Measurements from ENCODE around the gene CLIC1. TPM values are rescaled to one million over a fixed set of nuclear protein-coding genes. Genes with fewer than 3 reads are reported as not detected.

CLIC1 gene
- total RNA-seq, 1 donor from 2014 or later, result 234 TPM

GRCh38 chr6:31723245-31723979 is 12.9 kb downstream of the CLIC1 start, which contains the start of gene MPIG6B:
TSS of gene MPIG6B (plus strand) at chr6:31723373. CDS start at chr6:31723384, 11 bp downstream.
- Histone ChIP-seq H3K27ac (no peak within 1 kb of the TSS), H3K27me3 (no peaks in the 10 kb centered on the region), H2AFZ (replicated peaks) (no peak within 1 kb of the TSS), H3K9ac (no peak within 1 kb of the TSS), H3K4me3 (no peak within 1 kb of the TSS), H3K79me2 (ENCODE audit: low read depth) (peaks cover 10% of the 10 kb centered on the region), H4K20me1 (ENCODE audit: low read depth) (peaks cover 10% of the 10 kb centered on the region), H3K4me2 (no peak within 1 kb of the TSS), H3K9me3 (ENCODE audit: low read depth) (no peaks in the 10 kb centered on the region), H3K36me3 (no peaks in the 10 kb centered on the region), H3K4me1 (peaks cover under 1% of the 10 kb centered on the region), H3F3A (ENCODE audit: low read depth) (peaks cover 17% of the 10 kb centered on the region)
- no peak for TF ChIP-seq CTCF (IDR thresholded peaks at IDR 0.05)
- TF ChIP-seq EZH2 (IDR thresholded peaks at IDR 0.05), result no peak
- Mint-ChIP-seq H3K27ac (peak within 1 kb of the TSS; percentile 72), H3K9me3 (no peaks in the 10 kb centered on the region), H3K36me3 (peaks cover 27% of the 10 kb centered on the region), H3K27me3 (ENCODE audit: insufficient read depth, low read depth) (peaks cover 15% of the 10 kb centered on the region), H3K4me1 (peaks cover 19% of the 10 kb centered on the region), H3K4me3 (no peak within 1 kb of the TSS)
- no peak for DNase-seq (ENCODE audit: low spot score)

GRCh38 chr6:31722173-31722572 is 14.2 kb downstream of the CLIC1 start:
- no peaks in the 10 kb centered on the region for H3K9me3 Mint-ChIP-seq
- DNase-seq (ENCODE audit: low spot score), result no peak
- H3K27me3 Mint-ChIP-seq (ENCODE audit: insufficient read depth, low read depth), result peaks cover 13% of the 10 kb centered on the region
- no peak overlapping the region for H3K4me3 ChIP-seq
- H3K36me3 Mint-ChIP-seq, result peaks cover 21% of the 10 kb centered on the region
- H3K4me1 Mint-ChIP-seq, result peaks cover 20% of the 10 kb centered on the region
- H3K9me3 ChIP-seq (ENCODE audit: low read depth), result no peaks in the 10 kb centered on the region
- H2AFZ ChIP-seq (replicated peaks), result no peak overlapping the region
- H3K36me3 ChIP-seq, result no peaks in the 10 kb centered on the region
- H4K20me1 ChIP-seq (ENCODE audit: low read depth), result peaks cover under 1% of the 10 kb centered on the region
- no peak overlapping the region for H3K27ac ChIP-seq
- H3K4me3 Mint-ChIP-seq, result no peak overlapping the region
- no peak overlapping the region for H3K9ac ChIP-seq
- no peak overlapping the region for H3K27ac Mint-ChIP-seq
- H3K4me2 ChIP-seq, result no peak overlapping the region
- H3K4me1 ChIP-seq, result no peaks in the 10 kb centered on the region
- H3K79me2 ChIP-seq (ENCODE audit: low read depth), result no peaks in the 10 kb centered on the region
- H3K27me3 ChIP-seq, result no peaks in the 10 kb centered on the region
- no peak for TF ChIP-seq EZH2 (IDR thresholded peaks at IDR 0.05)
- peaks cover 17% of the 10 kb centered on the region for H3F3A ChIP-seq (ENCODE audit: low read depth)

GRCh38 chr6:31721351-31722020 is 14.8 kb downstream of the CLIC1 start, which contains the start of gene LY6G6C:
TSS of gene LY6G6C (minus strand) at chr6:31721746. CDS start at chr6:31721679, 67 bp downstream.
- peaks cover 11% of the 10 kb centered on the region for H3K27me3 Mint-ChIP-seq (ENCODE audit: insufficient read depth, low read depth)
- H3K4me1 Mint-ChIP-seq, result peaks cover 17% of the 10 kb centered on the region
- Histone ChIP-seq H3K9ac (no peak within 1 kb of the TSS), H3K79me2 (ENCODE audit: low read depth) (no peaks in the 10 kb centered on the region), H3K4me3 (no peak within 1 kb of the TSS), H3K4me1 (no peaks in the 10 kb centered on the region), H3F3A (ENCODE audit: low read depth) (peaks cover 16% of the 10 kb centered on the region), H3K36me3 (no peaks in the 10 kb centered on the region), H3K9me3 (ENCODE audit: low read depth) (no peaks in the 10 kb centered on the region), H3K4me2 (no peak within 1 kb of the TSS), H3K27ac (no peak within 1 kb of the TSS), H3K27me3 (no peaks in the 10 kb centered on the region), H2AFZ (replicated peaks) (no peak within 1 kb of the TSS), H4K20me1 (ENCODE audit: low read depth) (no peaks in the 10 kb centered on the region)
- H3K27ac Mint-ChIP-seq, result no peak within 1 kb of the TSS
- TF ChIP-seq EZH2 (IDR thresholded peaks at IDR 0.05), result no peak
- no peak for TF ChIP-seq EZH2phosphoT487 (IDR thresholded peaks at IDR 0.05)
- no peak for TF ChIP-seq CTCF (IDR thresholded peaks at IDR 0.05)
- H3K36me3 Mint-ChIP-seq, result peaks cover 15% of the 10 kb centered on the region
- H3K4me3 Mint-ChIP-seq, result peak within 1 kb of the TSS; percentile 33
- no peaks in the 10 kb centered on the region for H3K9me3 Mint-ChIP-seq
- no peak for DNase-seq (ENCODE audit: low spot score)

Data from neural progenitor cell (in vitro differentiated cells).